ENCODE results near the gene PRSS50. TPM values are rescaled to one million over a fixed set of nuclear protein-coding genes. Genes with fewer than 3 reads are reported as not detected.
A peak's percentile ranks its signal among the peaks of the same experiment; 100 is the strongest.

The PRSS50 gene
- total RNA-seq, 1 donor from 2014 or later = 0.20 TPM

- no peak for DNase-seq
- Histone ChIP-seq H3K36me3 (no peaks in the 10 kb centered on the region), H3K4me1 (peaks cover 75% of the 10 kb centered on the region), H3K4me3 (no peak overlapping the region), H3K27me3 (peaks cover 3% of the 10 kb centered on the region), H3K9me3 (no peaks in the 10 kb centered on the region), H3K27ac (peak overlapping the region; percentile 95)
- no peak for TF ChIP-seq CTCF (IDR thresholded peaks at IDR 0.05)
- no peak for ATAC-seq
- intact Hi-C loops (cut with DNase I) = no loop called here
These were observed 21.4 kb downstream of the PRSS50 start for GRCh38 chr3:46695962-46696894.

GRCh38 chr3:46695177-46695961 lies 22.3 kb downstream of the PRSS50 start:
- ATAC-seq = peak; percentile 56
- peak; percentile 30 for TF ChIP-seq CTCF (IDR thresholded peaks at IDR 0.05)
- peak; percentile 85 for DNase-seq
- no peak overlapping the region for H3K4me3 ChIP-seq
- no peaks in the 10 kb centered on the region for H3K9me3 ChIP-seq
- peak overlapping the region; percentile 95 for H3K27ac ChIP-seq
- peaks cover 75% of the 10 kb centered on the region for H3K4me1 ChIP-seq
- intact Hi-C loops (cut with DNase I) = no loop called here
- H3K27me3 ChIP-seq = no peaks in the 10 kb centered on the region
- no peaks in the 10 kb centered on the region for H3K36me3 ChIP-seq

GRCh38 chr3:46694520-46694919 lies 23.1 kb downstream of the PRSS50 start:
- Histone ChIP-seq H3K27me3 (no peaks in the 10 kb centered on the region), H3K36me3 (no peaks in the 10 kb centered on the region), H3K4me1 (peaks cover 71% of the 10 kb centered on the region), H3K9me3 (no peaks in the 10 kb centered on the region), H3K27ac (peak overlapping the region; percentile 95), H3K4me3 (no peak overlapping the region)
- DNase-seq = no peak
- intact Hi-C loops (cut with DNase I) = no loop called here
- no peak for TF ChIP-seq CTCF (IDR thresholded peaks at IDR 0.05)
- ATAC-seq = no peak

- peak; percentile 12 for ATAC-seq
- intact Hi-C loops (cut with DNase I) = no loop called here
- peaks cover 65% of the 10 kb centered on the region for H3K4me1 ChIP-seq
- DNase-seq = peak; percentile 83
- H3K36me3 ChIP-seq = no peaks in the 10 kb centered on the region
- no peaks in the 10 kb centered on the region for H3K9me3 ChIP-seq
- H3K27me3 ChIP-seq = no peaks in the 10 kb centered on the region
- no peak for TF ChIP-seq CTCF (IDR thresholded peaks at IDR 0.05)
- peak overlapping the region; percentile 95 for H3K27ac ChIP-seq
- H3K4me3 ChIP-seq = peak overlapping the region; percentile 77
These were observed 23.8 kb downstream of the PRSS50 start for GRCh38 chr3:46693892-46694226.

GRCh38 chr3:46693038-46693891 lies 24.4 kb downstream of the PRSS50 start, which contains the start of gene ALS2CL:
ALS2CL (minus strand) TSS chr3:46693679; CDS start chr3:46689440, 4,239 bp downstream.
- peaks cover 65% of the 10 kb centered on the region for H3K4me1 ChIP-seq

More at GRCh38 chr3:46693038-46693891, 24.4 kb downstream of the PRSS50 start, which contains the start of gene ALS2CL:
- Histone ChIP-seq H3K27me3 (no peaks in the 10 kb centered on the region), H3K36me3 (no peaks in the 10 kb centered on the region), H3K4me3 (peak within 1 kb of the TSS; percentile 77), H3K9me3 (no peaks in the 10 kb centered on the region), H3K27ac (peak within 1 kb of the TSS; percentile 95)
- ATAC-seq = peak; percentile 73
- TF ChIP-seq CTCF (IDR thresholded peaks at IDR 0.05) = no peak
- intact Hi-C loops (cut with DNase I) = no loop called here
- DNase-seq = peak; percentile 89

Measured in upper lobe of right lung (tissue), 1 donor.